ENCODE data around the gene KCNQ1OT1.

KCNQ1OT1 gene

GRCh38 chr11:2580061-2580421 lies 119.8 kb downstream of the KCNQ1OT1 start:
- DNase-seq, result no peak

- no peak for DNase-seq
Measured at GRCh38 chr11:2579315-2580060, 120.3 kb downstream of the KCNQ1OT1 start.

GRCh38 chr11:2578929-2579270 lies 120.9 kb downstream of the KCNQ1OT1 start:
- DNase-seq, result no peak

- no peak for DNase-seq
Measured at GRCh38 chr11:2577991-2578928, 121.5 kb downstream of the KCNQ1OT1 start.

- no peak for DNase-seq
Measured at GRCh38 chr11:2577031-2577990, 122.5 kb downstream of the KCNQ1OT1 start.

- no peak for DNase-seq
Measured at GRCh38 chr11:2576549-2576948, 123.2 kb downstream of the KCNQ1OT1 start.

- DNase-seq, result no peak
Measured at GRCh38 chr11:2576111-2576510, 123.7 kb downstream of the KCNQ1OT1 start.

- no peak for DNase-seq
Measured at GRCh38 chr11:2575591-2576051, 124.2 kb downstream of the KCNQ1OT1 start.

- no peak for DNase-seq
Measured at GRCh38 chr11:2574553-2575535, 125.0 kb downstream of the KCNQ1OT1 start.

- DNase-seq, result no peak
Measured at GRCh38 chr11:2574043-2574552, 125.7 kb downstream of the KCNQ1OT1 start.

GRCh38 chr11:2573240-2574042 lies 126.4 kb downstream of the KCNQ1OT1 start:
- no peak for DNase-seq

GRCh38 chr11:2572491-2573239 lies 127.1 kb downstream of the KCNQ1OT1 start:
- DNase-seq, result no peak

GRCh38 chr11:2571598-2572281 lies 128.1 kb downstream of the KCNQ1OT1 start:
- DNase-seq, result no peak

GRCh38 chr11:2570841-2571597 lies 128.8 kb downstream of the KCNQ1OT1 start:
- no peak for DNase-seq

GRCh38 chr11:2570211-2570811 lies 129.5 kb downstream of the KCNQ1OT1 start:
- DNase-seq, result no peak

- DNase-seq, result no peak
Measured at GRCh38 chr11:2569731-2570210, 130.0 kb downstream of the KCNQ1OT1 start.

GRCh38 chr11:2569321-2569721 lies 130.5 kb downstream of the KCNQ1OT1 start:
- DNase-seq, result no peak
